GM12878 (cell line): Measurements from ENCODE around the gene ZNF620. TPM values are rescaled to one million over a fixed set of nuclear protein-coding genes. Genes with fewer than 3 reads are reported as not detected.
A peak's percentile ranks its signal among the peaks of the same experiment; 100 is the strongest.

ENCODE experiments used
- FOXK2 ChIP-seq: fragments of 450-650 bp; IDR thresholded peaks from 2 replicates; pipeline ENCODE4 v1.6.1; 2017; ENCODE audit warnings: mild to moderate bottlenecking, moderate library complexity
- IKZF1 ChIP-seq: fragments of 450-650 bp; conservative IDR thresholded peaks from 2 replicates; pipeline ENCODE4 v1.6.1; 2017; ENCODE audit warnings: antibody characterized with exemption, mild to moderate bottlenecking
- MYC ChIP-seq: IDR thresholded peaks from 2 replicates; pipeline ENCODE4 v1.6.1; 2011; ENCODE audit warnings: mild to moderate bottlenecking, low read length, moderate library complexity, inconsistent platforms; ENCODE audit not compliant: insufficient read depth, insufficient replicate concordance, insufficient read length, severe bottlenecking
- PRDM15 ChIP-seq: fragments of 450-650 bp; formaldehyde crosslinking; IDR thresholded peaks from 2 replicates; pipeline ENCODE4 v1.4.0; 2020; ENCODE audit warnings: mild to moderate bottlenecking, moderate library complexity
- USF1 ChIP-seq: IDR thresholded peaks from 2 replicates; pipeline ENCODE4 v1.6.1; 2011; ENCODE audit warnings: borderline replicate concordance, low read depth, mild to moderate bottlenecking, moderate library complexity, mixed read lengths, low read length; ENCODE audit not compliant: insufficient read depth; ENCODE audit errors: extremely low read length
- polyA plus RNA-seq, 11 experiments: library from polyadenylated mRNA; depleted of rRNA in 4 of 11; unstranded in 6 of 11; stranded (reverse) in 5 of 11; fragments of >200 nt; fragmentation: Nextera tagmentation in 4 of 11; fragmentation: Illumina TruSeq in 1 of 11; extraction: Ambion mirVana in 4 of 11; extraction: Trizol in 1 of 11; gene quantifications; 1 replicate in 1 of 11; 2 replicates in 10 of 11; pipeline versions ENCODE4 v1.2.1 to v1.2.3, GENCODE V29; 2011 to 2016; ENCODE audit warnings: inconsistent platforms in 2 of 11, missing spikeins in 2 of 11, low read depth in 1 of 11
- total RNA-seq, 4 experiments: library from RNA; depleted of rRNA in 3 of 4; stranded (reverse); fragments of >200 nt in 3 of 4; fragmentation: Illumina TruSeq in 1 of 4; extraction: Trizol in 1 of 4; gene quantifications; 2 replicates each; pipeline versions ENCODE4 v1.2.1 to v1.2.3, GENCODE V29; 2013 to 2021

The ZNF620 gene
- total and polyA plus RNA-seq, 10 of the 15 experiments (the other 5 are each of a cell fraction or from before 2014, with no cell fraction given), result 1.3 to 4.3 (median 2.2) TPM

GRCh38 chr3:40456940-40457823 lies 48.7 kb upstream of the ZNF620 start, which contains the start of gene RPL14 (continued):
- peak; percentile 54; the same call in 1 of the 2 replicates for TF ChIP-seq FOXK2
- TF ChIP-seq IKZF1, result peak; percentile 72
- no peak for TF ChIP-seq PRDM15 (CRISPR knock-in tag)
- TF ChIP-seq MYC, result peak; percentile 98
- no peak for TF ChIP-seq USF1
